ENCODE measurements around the gene FOXN1.
"Not testable (repeated sequence)": the region's sequence is repeated elsewhere in the genome, so short reads cannot be mapped to it uniquely, and the experiment has no call there.

The FOXN1 gene

DNA sequence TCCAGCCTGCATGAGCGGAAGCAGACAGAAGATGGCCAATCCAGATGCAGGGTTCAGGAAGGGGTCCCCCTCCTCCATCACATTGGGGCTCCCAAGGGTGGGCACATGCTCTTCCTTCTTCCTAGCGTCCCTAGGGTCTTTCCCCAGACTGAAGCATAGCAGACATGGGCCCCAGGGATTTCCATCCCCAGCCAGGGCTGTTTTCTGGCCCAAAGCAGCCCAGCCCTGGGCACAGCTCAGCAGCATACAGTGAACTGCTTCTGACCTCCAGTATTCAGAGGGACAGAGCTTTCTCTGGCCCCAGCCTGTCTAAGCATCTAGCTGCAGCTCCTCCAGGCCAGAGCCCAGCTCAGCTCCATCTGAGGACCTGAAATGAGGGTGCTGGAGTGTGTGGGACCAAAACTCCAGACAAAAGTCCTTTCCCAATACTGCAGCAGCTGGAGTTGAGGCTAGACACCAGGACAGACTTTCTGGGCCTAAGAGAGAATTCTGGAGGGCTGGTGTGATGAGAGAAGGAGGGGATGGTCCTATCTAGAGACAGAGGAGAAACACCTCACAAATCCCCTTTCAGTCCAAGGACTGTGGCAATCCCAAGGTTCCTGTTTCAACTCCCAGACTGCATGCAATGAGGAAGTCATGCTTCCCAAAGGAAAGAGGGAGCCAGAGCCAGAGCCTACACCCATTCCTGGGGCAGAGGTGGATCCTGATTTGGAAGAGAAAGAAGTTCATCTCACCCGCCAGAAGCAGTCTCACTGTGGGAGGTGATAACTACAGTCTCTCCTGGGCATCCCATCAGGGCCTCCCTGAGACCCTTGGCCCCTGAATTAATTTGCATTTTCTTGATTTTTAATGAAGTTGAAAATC lies 4.5 kb upstream of the FOXN1 start:
- no peak for DNase-seq

DNA sequence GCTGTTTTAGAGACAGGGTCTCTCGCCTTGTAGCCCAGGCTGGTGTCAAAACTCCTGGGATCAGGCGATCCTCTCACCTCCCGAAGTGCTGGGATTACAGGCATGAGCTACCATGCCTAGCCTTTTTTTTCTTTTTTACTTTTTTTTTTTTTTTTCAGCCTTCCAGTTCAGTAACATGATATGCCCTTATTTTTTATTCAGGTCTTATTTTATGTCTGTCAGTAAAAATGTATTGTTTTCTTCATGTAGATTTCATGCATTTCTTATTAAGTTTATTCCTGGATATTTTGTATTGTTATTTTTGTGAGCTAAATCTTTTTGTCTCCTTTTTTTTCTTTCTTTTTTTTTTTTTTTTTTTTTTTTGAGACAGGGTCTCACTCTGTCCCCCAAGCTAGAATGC lies 2.7 kb upstream of the FOXN1 start:
- DNase-seq, result no peak

DNA sequence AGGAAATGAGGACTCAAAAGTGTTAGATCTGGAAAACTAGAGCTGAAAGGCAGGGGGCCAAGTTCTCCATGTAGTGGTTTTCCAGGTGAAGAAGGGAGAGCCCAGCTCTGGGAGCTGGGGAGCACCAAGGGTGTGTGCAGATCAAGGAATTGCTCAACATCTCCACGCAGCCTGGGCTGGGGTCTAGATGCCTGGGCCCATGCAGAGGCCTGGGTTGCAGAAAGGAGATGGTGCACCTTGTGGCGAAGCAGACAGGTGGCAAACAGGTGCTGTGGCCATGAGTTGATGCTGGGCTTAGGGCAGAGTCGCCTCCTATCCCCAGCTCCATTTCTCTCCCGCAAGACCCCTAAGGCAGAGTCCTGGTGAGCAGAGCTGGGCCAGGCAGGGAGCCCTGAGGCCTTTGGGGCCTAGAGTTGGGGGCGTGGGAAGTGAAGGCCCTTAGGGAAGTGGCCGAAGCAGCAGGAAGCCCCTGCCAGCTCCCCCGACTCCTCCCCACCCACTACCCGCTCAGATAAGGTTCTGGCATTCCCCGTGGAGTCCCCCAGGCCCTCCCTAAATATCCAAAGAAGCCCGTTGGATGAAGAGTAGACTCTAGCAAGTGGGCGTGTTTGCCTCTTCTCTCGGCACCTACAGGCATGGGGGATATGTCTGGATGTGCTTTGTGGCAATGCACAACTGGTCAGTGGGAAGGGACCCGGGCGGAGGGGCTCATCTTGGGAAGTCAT lies 777 bp downstream of the FOXN1 start:
- DNase-seq, result no peak

DNA sequence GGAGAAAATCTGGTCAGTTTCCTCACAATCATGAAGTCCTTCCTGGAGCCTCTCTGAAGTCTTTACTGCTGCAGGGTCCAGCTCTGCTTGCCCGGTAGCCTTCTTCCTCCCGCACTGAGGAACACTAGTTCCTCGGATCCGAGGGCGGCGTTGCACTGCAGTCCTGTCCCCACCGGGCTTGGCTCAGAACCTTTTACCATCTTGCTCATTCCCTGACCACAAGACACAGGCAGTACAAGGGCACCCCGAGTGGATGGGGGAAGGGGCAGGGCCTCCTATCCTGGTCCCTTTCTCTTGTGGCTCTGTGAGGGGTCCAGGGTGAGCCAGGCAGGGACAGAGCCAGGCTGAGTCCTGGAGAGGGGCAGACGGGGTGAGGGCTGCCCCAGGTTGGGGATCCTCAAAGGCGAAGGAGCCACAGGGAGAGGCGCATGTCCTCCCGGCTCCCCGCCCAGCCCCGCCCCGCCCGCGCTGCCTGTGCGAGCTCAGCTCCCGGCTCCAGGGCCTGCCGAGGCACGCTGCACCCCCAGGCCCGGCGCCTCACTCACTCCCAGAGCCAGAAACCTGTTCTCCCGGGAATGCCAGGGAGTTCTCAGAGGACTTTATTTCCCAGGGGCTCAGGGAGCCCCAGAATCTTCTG lies 1.5 kb downstream of the FOXN1 start:
- no peak for DNase-seq

DNA sequence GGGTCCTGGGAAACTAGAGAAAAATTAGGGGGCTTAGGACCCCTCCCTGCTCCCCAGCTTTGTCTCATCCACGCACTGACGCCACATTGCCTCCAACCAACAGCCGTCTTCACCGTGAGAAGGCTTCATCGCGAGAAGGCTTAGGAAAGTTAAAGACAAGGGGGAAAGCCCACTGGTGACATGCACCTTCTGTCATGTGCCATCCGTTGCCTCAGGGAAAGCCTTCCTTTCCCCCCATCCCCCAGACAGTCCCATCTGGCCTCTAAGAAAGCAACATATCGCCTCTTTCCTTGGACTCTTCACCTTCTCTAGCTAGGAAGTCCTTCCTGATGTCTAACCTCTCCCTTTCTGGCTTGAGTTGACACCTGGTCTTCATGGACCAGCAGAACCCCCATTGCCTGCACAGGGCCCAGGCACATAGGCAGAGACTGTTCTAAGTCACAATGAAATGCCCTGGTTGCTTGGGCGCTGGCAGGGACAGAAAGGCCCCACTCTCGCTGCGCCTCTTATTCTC lies 2.1 kb downstream of the FOXN1 start:
- DNase-seq, result no peak

DNA sequence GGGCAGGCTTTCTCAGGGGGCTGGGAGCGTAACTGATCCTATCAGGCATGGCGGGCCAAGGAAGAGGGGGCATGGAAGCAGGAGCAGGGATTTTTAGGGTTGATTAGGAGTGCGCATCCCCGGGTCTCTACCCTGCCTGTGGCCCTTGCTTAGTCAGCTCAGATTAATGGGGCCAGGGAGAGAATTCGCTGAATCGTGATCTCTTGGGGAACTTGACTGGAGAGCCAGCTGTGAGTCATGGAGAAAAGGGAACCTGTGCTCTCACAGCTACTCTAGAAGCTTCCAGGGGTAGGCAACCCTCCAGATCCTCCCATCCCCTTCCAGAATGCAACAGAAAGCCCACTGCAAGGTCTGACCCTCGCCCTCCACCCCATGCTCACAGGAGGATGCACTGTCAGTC lies 3.6 kb downstream of the FOXN1 start:
- DNase-seq, result no peak

DNA sequence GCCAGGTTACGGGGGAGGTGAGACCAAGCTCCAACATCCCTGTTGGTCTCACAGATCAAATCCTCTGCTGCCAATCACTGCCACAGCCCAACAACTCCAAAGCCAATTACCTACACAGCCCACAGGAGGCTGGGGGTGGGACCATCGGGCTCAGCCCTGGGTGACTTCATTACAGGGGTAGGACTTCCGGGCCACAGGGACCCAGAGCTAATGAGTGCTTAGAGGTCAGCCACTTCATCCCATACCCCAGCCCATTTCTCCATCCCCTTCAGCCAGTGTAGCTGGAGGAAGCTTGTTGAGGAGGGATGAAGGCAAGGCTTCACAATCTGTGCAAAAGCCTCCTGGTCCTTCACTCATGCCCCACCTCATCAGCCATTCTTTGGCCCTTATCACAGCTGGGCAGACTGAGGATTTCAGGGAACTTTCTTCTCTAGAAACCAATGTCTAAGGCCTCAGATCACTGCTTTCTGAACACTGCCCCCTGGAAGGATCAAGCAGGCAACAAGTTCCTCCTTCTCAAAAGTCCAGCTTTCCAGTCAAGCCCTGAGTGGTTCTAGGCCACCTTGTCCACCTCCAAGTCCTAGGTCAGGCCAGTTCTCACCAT lies 5.8 kb downstream of the FOXN1 start:
- no peak for DNase-seq

DNA sequence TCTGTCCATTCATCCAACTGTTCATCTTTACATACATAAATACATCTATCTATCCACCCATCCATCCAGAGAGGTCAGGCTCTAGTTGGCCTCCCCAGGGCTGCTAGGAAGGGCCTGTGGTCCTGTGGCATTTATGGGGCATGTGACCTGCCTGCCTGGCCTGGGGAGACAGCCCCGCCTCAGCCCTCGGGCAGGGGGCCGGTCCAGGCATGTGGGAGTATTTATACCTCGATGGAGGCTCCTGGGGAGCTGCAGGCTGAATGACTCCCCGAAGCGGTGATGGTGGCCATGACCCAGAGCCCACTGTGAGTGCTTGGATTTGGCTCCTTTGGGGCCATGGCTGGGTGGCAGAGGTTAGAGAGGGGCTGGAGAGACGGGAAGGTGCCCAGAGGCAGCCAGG lies 7.3 kb downstream of the FOXN1 start:
- DNase-seq, result no peak

DNA sequence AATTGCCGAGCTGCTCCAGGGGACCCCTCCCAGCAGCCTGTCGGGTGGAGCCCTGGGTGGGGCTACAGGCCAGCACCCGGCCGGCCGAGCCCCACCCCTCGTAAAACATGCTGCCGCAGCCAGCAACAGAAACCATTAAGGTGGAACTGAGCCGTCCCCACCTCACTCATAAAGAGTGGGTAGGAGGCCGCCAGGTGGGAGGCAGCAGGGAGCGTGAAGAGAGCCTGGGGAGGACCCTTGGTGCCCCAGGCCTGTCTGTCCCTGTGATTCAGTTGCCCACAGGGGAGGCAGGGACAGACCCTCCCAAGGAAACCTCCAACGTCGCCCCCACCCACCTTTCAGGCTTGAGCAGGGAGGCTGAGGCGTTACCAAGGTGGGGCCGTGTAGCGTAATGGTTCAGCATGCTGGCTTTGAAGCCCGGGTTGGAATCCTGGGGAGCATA lies 8.4 kb downstream of the FOXN1 start:
- no peak for DNase-seq

DNA sequence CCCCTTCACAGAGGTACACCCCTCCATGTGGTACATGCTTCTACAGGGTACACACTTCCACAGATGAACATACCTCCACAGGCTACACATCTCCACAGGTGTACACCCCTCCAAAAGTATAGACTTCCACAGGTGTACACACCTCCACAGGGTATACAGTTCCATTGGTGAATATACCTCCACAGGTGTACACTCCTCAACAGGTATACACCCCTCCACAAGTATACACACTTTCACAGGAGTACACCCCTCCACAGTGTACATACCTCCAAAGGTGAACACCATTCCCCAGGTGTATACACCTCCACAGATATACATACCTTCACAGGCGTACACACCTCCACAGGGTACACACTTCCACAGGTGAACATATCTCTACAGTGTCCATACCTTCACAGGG lies 9.4 kb downstream of the FOXN1 start:
- DNase-seq, result no peak

DNA sequence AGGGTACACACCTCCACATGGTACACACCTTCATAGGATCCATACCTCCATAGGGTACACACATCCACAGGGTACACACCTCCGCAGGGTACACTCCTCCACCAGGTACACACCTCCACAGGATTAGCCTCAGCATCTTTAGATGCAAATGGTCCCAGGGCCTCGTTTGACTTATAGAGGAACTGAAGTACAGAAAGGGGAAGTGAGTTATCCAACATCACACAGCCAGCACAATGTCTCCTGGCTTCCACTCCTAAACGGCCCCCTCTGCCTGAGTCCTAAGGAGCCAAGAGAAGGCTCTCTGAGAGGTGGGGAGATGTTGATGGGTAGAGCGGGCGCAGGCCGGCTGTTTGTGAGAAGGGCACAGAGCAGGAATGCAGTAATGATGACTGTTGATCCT lies 12.0 kb downstream of the FOXN1 start:
- DNase-seq, result no peak

DNA sequence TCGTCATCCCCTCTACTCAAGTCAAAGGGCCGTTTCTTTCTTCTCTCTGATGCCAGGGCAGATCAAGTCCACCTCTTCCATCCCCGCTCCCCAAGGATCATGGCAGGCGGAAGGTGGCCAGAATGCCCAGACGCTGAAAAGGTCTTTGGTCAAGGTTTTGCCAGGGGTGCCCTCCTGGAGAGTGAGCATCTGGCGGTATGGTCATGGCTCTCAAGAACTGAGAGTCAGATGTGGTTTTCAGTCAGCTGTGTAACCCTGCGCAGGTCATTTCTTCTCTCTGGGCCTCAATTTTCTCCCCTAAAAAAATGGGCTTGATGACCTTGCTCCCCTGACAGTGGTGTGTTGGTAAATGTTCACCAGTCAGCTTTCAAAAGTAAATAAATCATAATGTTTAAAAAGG lies 12.4 kb downstream of the FOXN1 start:
- no peak for DNase-seq

DNA sequence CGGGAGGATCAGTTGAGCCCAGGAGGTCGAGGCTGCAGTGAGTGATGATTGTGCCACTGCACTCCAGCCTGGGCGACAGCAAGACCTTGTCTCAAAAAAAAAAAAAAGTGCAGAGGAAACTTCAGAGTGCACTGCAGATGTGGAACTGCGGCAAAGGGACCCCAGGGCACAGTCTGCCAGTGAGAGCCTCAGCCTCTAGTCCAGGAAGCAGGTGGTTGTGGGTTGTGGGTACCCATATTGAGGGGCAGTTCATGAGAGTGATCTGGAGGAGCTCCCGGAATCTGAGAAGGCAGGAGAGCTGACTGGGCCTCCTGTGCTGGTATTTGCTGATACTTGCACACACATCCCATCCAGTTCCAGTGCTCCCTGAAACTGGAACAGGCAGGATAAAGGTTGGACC lies 13.1 kb downstream of the FOXN1 start:
- DNase-seq, result no peak

DNA sequence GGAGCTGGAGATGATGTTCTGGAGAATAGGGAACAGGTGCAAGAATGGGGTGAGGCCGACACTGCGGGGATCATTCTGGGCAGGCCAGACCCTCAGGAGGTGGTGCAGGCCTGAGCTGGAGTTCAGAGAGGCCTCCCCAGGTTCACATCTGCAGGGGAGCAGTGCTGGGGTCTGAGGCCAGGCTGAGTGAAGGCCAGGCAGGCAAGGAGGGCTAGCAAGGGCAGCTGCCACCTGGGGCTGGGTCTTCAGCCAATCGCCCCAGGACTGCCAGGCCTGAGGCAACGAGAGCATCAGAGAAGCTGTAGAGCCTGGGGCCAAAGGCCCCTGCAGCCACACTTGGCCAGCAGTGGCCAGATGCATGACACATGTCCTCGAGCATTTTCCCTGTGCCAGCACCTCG lies 14.5 kb downstream of the FOXN1 start:
- no peak for DNase-seq

DNA sequence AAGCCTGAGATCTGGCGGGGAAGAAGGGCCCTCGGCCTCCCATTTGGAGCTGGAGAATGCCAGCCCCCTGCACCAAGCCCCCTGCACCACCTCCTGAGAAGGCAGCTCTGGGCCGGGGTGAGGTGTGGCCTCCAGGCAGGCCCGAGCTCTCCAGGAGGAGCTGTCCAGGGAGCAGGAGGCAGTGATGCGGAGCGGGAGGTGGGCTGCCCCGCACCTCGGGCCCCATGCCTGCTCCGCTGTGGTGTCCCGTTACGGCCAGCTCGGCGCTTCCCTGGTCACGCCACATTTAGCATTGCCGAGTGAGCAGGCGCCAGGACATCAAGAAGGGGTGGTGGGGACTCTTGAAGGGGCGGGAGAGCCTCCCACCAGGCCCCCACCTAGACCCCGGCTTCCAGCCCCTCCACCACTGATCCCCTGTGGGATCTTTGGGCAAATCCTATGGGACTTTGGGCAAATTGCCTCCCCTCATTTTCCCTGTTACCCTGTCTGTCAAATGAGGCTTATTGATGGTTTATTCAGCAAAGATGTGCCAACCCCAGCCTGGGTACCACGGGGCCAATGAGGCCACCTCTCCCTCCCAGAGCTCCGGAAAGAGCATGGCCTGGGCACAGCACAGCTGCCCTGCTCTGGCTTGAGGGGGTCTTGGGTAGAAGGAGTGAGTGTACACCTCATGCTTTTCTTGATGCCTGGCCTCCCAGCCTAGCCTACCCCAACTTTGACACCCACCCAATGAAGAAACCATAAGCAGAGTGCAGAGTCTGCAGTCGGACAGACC lies 15.3 kb downstream of the FOXN1 start:
- DNase-seq, result no peak

DNA sequence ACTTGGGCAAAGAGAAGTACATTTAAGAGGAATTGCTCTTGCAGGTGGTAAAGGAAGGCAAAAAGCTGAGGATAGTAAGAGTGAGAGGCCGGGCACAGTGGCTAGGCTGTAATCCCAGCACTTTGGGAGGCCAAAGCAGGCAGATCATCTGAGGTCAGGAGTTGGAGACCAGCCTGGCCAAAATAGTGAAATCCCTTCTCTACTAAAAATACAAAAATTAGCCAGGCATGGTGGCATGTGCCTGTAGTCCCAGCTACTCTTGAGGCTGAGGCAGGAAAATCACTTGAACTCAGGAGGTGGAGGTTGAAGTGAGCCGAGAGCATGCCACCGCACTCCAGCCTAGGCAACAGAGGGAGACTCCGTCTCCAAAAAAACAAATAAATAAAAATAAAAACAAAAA lies 16.1 kb downstream of the FOXN1 start:
- not testable (repeated sequence) for DNase-seq

DNA sequence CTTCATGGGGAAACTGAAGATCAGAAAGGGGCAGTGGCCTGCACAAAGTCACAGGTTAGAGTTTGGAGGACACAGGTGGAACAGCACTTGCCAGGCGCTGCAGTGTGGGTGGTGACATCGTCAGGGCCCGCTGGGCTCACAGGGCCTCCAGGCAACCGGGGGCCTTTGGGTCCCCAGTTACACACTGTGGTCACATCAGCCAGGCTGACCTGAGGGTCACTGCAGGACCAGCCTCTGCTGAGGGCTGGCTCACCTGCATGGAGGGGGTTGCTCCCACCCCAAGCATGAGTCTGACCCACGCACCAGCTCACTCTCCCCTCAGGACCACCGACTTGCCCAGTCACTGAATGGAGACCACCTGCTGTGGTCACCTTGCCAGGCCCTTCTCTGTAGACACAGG lies 17.0 kb downstream of the FOXN1 start:
- no peak for DNase-seq

DNA sequence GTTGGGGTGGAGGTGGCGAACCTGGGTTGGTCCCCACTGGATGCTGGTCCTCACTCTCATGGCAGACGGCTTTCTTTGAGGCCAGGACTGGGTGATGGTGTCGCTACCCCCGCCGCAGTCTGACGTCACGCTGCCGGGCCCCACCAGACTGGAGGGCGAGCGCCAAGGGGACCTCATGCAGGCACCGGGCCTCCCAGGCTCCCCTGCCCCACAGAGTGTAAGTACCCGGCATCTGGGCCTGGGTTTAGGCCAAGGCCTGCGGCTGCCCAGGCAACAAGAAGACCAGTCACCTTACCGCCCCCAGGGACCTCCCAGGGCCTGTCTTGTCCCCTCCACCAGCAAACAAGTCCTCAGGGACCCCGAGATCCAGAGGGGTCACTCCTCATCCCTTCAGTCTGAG lies 17.7 kb downstream of the FOXN1 start:
- no peak for DNase-seq

DNA sequence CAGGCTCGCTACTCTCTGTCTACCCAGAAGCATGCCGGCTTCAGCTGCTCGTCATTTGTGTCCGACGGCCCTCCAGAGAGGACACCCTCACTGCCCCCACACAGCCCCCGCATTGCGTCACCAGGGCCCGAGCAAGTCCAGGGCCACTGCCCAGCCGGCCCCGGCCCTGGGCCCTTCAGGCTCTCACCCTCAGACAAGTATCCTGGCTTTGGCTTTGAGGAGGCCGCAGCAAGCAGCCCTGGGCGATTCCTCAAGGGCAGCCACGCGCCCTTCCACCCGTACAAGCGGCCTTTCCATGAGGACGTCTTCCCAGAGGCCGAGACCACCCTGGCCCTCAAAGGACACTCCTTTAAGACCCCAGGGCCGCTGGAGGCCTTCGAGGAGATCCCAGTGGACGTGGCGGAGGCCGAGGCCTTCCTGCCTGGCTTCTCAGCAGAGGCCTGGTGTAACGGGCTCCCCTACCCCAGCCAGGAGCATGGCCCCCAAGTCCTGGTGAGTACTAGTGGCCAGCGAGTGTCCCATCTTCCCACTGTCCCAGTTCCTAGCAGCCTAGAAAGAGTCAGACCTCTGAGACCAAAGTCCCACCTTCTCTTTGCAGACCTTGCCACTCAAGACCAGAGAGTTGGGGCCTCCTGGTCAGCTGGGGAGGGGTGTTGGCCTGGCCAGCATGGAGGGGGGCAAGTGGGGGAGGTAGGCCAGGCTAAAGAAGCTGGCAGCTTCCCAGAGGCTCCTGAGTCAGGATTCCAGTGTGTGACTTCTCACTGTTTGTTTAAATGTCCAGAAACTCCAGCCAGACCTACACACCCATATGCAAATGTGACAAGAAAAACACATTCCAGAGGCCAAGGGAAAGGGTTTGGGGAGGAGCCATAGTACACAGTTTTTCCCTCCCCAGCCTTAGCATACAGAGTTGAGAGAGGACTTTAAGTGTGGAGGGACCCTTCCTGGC lies 18.6 kb downstream of the FOXN1 start:
- DNase-seq, result no peak

DNA sequence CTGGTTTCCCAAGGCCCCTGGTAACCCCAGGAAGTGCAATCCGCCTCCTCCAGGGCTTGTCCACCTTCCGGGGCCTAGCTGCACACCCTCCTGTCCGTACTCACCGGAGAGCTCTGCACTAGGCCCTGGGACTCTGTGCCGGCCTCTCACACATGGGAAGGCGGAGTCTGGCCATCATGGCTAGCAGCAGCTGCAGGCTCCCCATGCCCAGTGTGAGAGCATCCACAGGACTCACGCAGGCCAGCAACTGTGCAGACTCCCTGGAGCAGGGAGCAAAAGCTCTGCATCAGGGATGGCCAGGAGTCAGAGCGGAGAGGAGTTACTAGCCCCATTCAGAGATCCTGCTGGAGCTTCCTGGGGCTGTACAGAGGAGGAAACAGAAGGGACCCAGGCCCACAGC lies 20.2 kb downstream of the FOXN1 start:
- no peak for DNase-seq

DNA sequence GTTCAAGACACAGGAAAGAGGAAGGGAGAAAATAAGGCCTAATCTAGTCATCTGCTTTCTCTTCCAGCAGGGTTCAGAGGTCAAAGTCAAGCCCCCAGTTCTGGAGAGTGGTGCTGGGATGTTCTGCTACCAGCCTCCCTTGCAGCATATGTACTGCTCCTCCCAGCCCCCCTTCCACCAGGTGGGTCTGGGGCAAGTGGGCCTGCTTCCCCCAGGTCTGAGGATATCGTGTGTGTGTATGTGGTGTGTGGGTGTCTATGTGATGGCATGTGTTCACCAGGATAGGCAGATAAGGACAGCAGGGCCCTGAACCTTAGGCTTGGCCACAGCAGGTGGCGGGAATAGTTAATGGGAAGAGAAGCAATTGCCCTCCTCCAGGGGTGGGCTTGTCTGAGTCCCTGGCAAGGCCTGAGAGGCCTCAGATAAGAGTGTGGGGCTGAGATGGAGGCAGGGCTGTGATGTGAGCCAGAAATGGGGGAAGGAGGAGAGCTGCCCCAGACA lies 21.1 kb downstream of the FOXN1 start:
- DNase-seq, result no peak
